Measurements from ENCODE around the gene STN1. TPM values are rescaled to one million over a fixed set of nuclear protein-coding genes. Genes with fewer than 3 reads are reported as not detected.

Gene STN1
- polyA plus RNA-seq, 1 of the 3 experiments (the other 2 are of a cell fraction), result 22.1 TPM

DNA sequence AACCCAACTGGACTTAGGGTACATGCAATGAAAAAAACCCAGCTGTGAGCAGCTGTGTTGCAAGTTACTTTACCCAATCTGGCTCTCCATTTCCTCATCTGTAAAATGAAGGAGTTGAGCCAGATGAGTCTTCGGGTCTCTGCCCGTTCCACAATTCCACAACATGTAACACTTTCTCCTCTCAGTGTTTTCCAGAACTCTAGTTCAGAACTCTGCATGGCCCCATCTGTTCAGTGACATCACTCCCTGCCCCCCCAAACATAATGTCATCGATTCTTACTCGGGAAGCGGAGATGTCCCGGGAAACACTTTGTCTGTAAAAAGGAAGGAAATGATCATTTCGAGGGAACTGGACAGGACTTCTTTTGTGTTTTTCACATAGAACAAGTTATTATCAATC is 65.1 kb downstream of the STN1 start:
- H3K27ac ChIP-seq (ENCODE audit: low read depth in 2 of 2, low read length in 1 of 2), result no peak overlapping the region
- peaks cover 47% of the 10 kb centered on the region for H3K79me2 ChIP-seq (ENCODE audit: insufficient read depth)
- TF ChIP-seq MEF2A (IDR thresholded peaks at IDR 0.05; ENCODE audit: borderline replicate concordance, low read depth), result no peak
- no peak for TF ChIP-seq EZH2phosphoT487 (IDR thresholded peaks at IDR 0.05; ENCODE audit: borderline replicate concordance, low read depth)
- TF ChIP-seq SIN3A (IDR thresholded peaks at IDR 0.05; ENCODE audit: borderline replicate concordance, low read depth, low read length), result no peak
- no peak for TF ChIP-seq TAF1 (IDR thresholded peaks at IDR 0.05; ENCODE audit: borderline replicate concordance, low read depth, low read length)
- TF ChIP-seq, protein P1, sequence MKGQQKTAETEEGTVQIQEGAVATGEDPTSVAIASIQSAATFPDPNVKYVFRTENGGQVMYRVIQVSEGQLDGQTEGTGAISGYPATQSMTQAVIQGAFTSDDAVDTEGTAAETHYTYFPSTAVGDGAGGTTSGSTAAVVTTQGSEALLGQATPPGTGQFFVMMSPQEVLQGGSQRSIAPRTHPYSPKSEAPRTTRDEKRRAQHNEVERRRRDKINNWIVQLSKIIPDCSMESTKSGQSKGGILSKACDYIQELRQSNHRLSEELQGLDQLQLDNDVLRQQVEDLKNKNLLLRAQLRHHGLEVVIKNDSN (IDR thresholded peaks at IDR 0.05; ENCODE audit: borderline replicate concordance, low read depth), result no peak
- no peak for TF ChIP-seq NFIC (IDR thresholded peaks at IDR 0.05; ENCODE audit: borderline replicate concordance)
- TF ChIP-seq, protein P2, sequence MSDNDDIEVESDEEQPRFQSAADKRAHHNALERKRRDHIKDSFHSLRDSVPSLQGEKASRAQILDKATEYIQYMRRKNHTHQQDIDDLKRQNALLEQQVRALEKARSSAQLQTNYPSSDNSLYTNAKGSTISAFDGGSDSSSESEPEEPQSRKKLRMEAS (IDR thresholded peaks at IDR 0.05; ENCODE audit: low read depth), result no peak
- TF ChIP-seq, protein P3, sequence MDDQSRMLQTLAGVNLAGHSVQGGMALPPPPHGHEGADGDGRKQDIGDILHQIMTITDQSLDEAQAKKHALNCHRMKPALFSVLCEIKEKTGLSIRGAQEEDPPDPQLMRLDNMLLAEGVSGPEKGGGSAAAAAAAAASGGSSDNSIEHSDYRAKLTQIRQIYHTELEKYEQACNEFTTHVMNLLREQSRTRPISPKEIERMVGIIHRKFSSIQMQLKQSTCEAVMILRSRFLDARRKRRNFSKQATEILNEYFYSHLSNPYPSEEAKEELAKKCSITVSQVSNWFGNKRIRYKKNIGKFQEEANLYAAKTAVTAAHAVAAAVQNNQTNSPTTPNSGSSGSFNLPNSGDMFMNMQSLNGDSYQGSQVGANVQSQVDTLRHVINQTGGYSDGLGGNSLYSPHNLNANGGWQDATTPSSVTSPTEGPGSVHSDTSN (IDR thresholded peaks at IDR 0.05), result no peak
- TF ChIP-seq, protein P4, sequence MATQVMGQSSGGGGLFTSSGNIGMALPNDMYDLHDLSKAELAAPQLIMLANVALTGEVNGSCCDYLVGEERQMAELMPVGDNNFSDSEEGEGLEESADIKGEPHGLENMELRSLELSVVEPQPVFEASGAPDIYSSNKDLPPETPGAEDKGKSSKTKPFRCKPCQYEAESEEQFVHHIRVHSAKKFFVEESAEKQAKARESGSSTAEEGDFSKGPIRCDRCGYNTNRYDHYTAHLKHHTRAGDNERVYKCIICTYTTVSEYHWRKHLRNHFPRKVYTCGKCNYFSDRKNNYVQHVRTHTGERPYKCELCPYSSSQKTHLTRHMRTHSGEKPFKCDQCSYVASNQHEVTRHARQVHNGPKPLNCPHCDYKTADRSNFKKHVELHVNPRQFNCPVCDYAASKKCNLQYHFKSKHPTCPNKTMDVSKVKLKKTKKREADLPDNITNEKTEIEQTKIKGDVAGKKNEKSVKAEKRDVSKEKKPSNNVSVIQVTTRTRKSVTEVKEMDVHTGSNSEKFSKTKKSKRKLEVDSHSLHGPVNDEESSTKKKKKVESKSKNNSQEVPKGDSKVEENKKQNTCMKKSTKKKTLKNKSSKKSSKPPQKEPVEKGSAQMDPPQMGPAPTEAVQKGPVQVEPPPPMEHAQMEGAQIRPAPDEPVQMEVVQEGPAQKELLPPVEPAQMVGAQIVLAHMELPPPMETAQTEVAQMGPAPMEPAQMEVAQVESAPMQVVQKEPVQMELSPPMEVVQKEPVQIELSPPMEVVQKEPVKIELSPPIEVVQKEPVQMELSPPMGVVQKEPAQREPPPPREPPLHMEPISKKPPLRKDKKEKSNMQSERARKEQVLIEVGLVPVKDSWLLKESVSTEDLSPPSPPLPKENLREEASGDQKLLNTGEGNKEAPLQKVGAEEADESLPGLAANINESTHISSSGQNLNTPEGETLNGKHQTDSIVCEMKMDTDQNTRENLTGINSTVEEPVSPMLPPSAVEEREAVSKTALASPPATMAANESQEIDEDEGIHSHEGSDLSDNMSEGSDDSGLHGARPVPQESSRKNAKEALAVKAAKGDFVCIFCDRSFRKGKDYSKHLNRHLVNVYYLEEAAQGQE (IDR thresholded peaks at IDR 0.05; ENCODE audit: low read depth, low read length), result no peak
- TF ChIP-seq RXRA (IDR thresholded peaks at IDR 0.05; ENCODE audit: borderline replicate concordance, low read depth), result no peak
- POLR2A ChIA-PET, result interaction anchor here (0.9 kb wide), 1 partner anchor 15 kb away, joined by 3 read pairs; no protein-coding TSS in a partner anchor
- H3K4me1 ChIP-seq (ENCODE audit: control insufficient read depth in 1 of 2, insufficient read depth in 2 of 2, low read depth in 1 of 2, low read length in 1 of 2), result peaks cover 15 to 51% of the 10 kb centered on the region in 2 experiments; a peak in 3 of 4 replicates
- no peak for DNase-seq
- peaks cover 20% of the 10 kb centered on the region for H3F3A ChIP-seq (replicated peaks; ENCODE audit: insufficient read depth)
- H3K36me3 ChIP-seq (replicated peaks in 1 of 2; ENCODE audit: control insufficient read depth in 1 of 2, insufficient read depth in 2 of 2, low read length in 1 of 2), result no peaks in the 10 kb centered on the region
- CTCF ChIA-PET, result interaction anchor here (0.8 to 9.7 kb wide), 11 partner anchors 11 to 231 kb away, joined by 3 to 169 read pairs (median 6); no protein-coding TSS in a partner anchor
- no peaks in the 10 kb centered on the region for H3K9me3 ChIP-seq
- WGBS (ENCODE audit: low lambda C conversion rate), result 76% methylated on average over 7 of the region's 7 CpGs
- no peaks in the 10 kb centered on the region for H3K27me3 ChIP-seq (ENCODE audit: insufficient read depth)
- peak overlapping the region; percentile 3; the same call in 1 of the 2 replicates for H3K4me2 ChIP-seq
- no peak overlapping the region for H3K4me3 ChIP-seq (ENCODE audit: low read depth in 2 of 2, low read length in 1 of 2)
- H3K9ac ChIP-seq, result no peak overlapping the region
- H4K20me1 ChIP-seq (ENCODE audit: insufficient read depth), result no peaks in the 10 kb centered on the region
- no peak overlapping the region for H2AFZ ChIP-seq (ENCODE audit: low read depth)
- no peaks in the 10 kb centered on the region for H3K9me2 ChIP-seq
